Measurements from ENCODE around the gene CFAP74. TPM values are rescaled to one million over a fixed set of nuclear protein-coding genes. Genes with fewer than 3 reads are reported as not detected.
A peak's percentile ranks its signal among the peaks of the same experiment; 100 is the strongest.
"Not testable (repeated sequence)": the region's sequence is repeated elsewhere in the genome, so short reads cannot be mapped to it uniquely, and the experiment has no call there.

CFAP74 gene
- total RNA-seq, 2 experiments from 2014 or later = not detected

DNA sequence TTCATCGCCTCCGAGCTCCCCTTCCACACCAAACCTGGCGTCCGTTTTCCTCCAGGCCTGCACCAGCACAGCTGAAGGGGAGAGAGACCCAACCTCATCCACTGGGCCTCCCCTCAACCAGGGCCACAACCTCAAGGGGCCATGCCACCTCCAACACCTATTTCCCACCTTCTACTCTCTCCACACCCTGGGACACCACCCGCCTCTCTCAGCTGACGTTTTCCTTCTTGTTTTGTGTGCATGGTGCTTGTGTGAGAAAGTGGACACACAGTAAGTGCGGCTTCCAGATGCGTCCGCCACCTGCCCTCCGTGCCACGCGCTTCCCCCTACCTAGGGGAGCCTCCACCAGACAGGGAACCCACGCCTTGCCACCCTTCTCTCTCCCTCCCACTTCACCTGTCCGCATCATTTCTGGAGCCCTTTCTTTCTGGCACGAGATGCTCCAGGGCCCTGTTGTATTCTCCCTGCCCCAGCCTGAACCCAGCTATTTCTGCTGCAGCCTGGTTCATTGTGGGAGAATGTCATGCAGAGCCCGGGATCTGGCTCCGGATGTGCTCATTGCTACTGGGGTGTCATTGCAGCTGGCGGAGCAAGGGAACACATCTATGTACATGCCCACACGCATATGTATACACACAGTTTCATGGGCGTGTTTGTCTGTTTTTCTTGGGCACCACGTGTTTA, 111.4 kb downstream of the CFAP74 start:
- POLR2A ChIA-PET = interaction anchor here (0.6 to 1.5 kb wide), 9 partner anchors 9 to 116 kb away, joined by 3 to 8 read pairs (median 4); no protein-coding TSS in a partner anchor
- H3K27ac Mint-ChIP-seq = peak overlapping the region; percentile 76
- CTCF ChIA-PET = interaction anchor here (0.9 to 1.8 kb wide), 3 partner anchors 13 to 69 kb away, joined by 3 to 7 read pairs (median 7); no protein-coding TSS in a partner anchor
- DNase-seq = no peak
- H3K4me3 Mint-ChIP-seq = peak overlapping the region; percentile 83
- no peaks in the 10 kb centered on the region for H3K9me3 Mint-ChIP-seq
- peaks cover 6% of the 10 kb centered on the region for H3K27me3 Mint-ChIP-seq
- H3K4me1 Mint-ChIP-seq = peaks cover 44% of the 10 kb centered on the region
- H3K36me3 Mint-ChIP-seq (ENCODE audit: low read depth) = peaks cover 24% of the 10 kb centered on the region

DNA sequence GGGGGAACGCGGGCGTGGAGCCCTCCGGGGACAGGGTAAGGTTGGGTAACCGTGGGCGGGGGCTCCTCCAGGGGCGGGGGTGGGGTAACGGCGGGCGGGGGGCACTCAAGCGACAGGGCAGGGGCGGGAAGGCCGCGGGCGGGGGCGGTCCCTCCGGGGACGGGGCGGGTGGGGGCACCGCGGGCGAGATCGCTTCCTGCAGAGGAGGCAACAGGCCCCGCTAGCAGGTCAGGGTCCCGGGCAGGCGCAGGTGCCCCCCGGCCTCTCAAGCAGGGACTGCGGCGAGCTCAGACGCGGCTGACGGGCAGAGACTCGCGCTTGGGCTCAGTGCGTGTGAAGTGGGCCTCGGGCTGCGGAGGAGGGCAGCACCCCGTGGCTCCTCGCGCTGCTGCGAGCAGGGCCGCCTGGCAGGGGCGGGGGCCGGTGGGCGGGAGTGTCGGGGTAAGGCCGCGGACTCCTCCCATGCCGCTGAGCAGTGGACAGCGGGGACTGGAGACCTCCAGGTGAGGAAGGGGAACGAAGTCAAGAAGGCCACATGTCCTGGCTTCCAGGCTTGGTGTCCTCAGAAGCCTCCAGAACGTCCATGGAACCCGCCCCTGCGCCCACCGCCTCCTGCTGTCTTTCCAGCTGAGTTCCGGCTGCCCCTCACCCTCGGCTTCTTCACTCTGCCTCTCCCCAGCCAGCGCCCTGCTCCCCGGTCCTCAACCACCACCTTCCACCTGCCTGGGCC, 112.1 kb downstream of the CFAP74 start:
- Mint-ChIP-seq H3K4me3 (peak overlapping the region; percentile 83), H3K27me3 (peaks cover 6% of the 10 kb centered on the region), H3K9me3 (no peaks in the 10 kb centered on the region), H3K4me1 (peaks cover 48% of the 10 kb centered on the region), H3K36me3 (ENCODE audit: low read depth) (peaks cover 27% of the 10 kb centered on the region), H3K27ac (peak overlapping the region; percentile 76)
- ChIA-PET POLR2A (interaction anchor here (0.6 to 1.5 kb wide), 9 partner anchors 9 to 115 kb away, joined by 3 to 8 read pairs (median 4); no protein-coding TSS in a partner anchor), CTCF (interaction anchor here (0.9 to 1.8 kb wide), 3 partner anchors 14 to 68 kb away, joined by 3 to 7 read pairs (median 7); no protein-coding TSS in a partner anchor)
- peak; percentile 63 for DNase-seq

DNA sequence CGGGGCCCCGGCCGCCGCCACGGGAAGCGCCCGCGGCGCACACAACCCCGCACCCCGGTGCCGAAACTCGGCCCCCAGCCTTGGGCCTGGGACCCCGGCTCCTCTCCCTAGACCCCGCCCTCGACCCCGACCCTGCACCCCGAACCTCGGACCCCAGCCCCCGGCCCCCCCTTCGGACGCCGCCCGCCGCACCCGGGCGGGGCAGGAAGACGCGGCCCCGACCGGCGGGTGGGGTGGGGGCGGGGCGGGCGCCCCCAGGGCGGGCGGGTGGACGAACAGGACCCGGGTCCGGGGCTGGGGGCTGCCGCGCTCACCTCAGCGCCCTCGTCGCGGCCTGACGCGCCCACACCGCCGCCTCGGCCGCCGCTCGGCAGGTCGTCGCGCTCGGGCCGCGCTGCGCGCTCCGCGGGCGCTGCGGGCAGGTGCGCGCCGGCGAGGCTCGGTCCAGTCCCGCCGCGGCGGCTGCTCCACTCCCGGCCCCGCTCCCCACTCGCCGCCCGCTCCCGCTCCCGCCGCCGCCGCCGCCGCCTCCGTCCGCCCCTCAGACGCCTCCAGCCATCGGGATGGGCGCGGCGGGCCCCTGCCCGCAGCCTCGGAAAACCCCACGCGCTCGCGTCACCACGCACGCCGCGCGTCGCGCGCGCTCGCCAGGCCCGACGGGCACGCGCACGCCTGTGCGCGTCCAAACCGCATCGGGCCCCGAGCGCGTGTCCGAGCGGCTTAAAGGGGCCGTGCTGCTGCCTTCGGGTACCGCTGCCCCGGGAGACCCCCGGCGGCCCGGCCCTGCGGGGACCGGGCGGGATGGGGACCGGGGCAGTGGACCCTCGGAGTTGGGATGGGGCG, 112.9 kb downstream of the CFAP74 start, which contains the start of gene GNB1:
TSS of gene GNB1 (minus strand) at position 582 of the 843 bp plus-strand sequence. CDS start 65,634 bp downstream, outside the sequence.
- Mint-ChIP-seq H3K9me3 (no peaks in the 10 kb centered on the region), H3K27ac (peak within 1 kb of the TSS; percentile 85), H3K4me1 (peaks cover 48% of the 10 kb centered on the region), H3K36me3 (ENCODE audit: low read depth) (peaks cover 31% of the 10 kb centered on the region), H3K27me3 (peaks cover 1% of the 10 kb centered on the region), H3K4me3 (peak within 1 kb of the TSS; percentile 83)
- ChIA-PET POLR2A (interaction anchor here (1.1 to 1.5 kb wide), 3 partner anchors 8 to 111 kb away, joined by 4 to 8 read pairs (median 4); no protein-coding TSS in a partner anchor), CTCF (interaction anchor here (1.8 kb wide), 1 partner anchor 18 kb away, joined by 7 read pairs; no protein-coding TSS in a partner anchor)
- peak; percentile 89 for DNase-seq

GRCh38 chr1:1889847-1890505, 113.6 kb downstream of the CFAP74 start:
- DNase-seq = peak; percentile 47
- Mint-ChIP-seq H3K27ac (peak overlapping the region; percentile 82), H3K9me3 (no peaks in the 10 kb centered on the region), H3K36me3 (ENCODE audit: low read depth) (peaks cover 31% of the 10 kb centered on the region), H3K4me3 (peak overlapping the region; percentile 82), H3K4me1 (peaks cover 46% of the 10 kb centered on the region), H3K27me3 (no peaks in the 10 kb centered on the region)
- POLR2A ChIA-PET = interaction anchor here (1.1 to 5.0 kb wide), 7 partner anchors 8 to 166 kb away, joined by 3 to 29 read pairs (median 10); partner anchors contain the start of genes CDK11A and NADK
- CTCF ChIA-PET = interaction anchor here (0.8 kb wide), 1 partner anchor 31 kb away, joined by 3 read pairs; no protein-coding TSS in a partner anchor

DNA sequence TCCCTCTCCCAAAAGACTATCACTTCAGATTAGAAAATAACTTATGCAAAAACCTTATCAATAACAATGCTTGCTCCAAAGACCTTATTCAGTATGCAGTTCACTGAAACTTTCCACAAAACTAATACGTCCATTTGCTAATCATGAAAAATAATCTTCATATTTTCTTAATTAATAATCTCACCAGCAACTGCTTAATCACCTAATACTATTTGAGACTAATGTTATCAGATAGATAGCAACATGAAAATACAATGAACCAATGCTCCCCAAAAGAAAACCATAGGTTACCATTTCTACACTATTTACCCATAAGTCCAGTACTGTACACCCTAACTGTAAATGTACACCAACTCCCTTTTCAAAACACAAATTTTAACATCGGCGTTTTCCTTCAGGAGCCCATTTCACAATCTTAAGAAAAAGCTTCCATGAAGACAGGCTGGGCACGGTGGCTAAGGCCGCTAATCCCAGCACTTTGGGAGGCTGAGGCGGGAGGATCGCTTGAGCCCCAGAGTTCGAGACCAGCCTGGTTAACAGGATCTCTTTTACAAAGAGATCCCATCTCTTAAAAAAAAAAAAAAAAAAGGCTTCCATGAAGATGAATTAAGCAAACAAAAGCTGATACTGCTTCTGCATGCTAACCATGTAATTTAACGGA, 114.4 kb downstream of the CFAP74 start:
- Mint-ChIP-seq H3K4me1 (peaks cover 41% of the 10 kb centered on the region), H3K9me3 (no peaks in the 10 kb centered on the region), H3K36me3 (ENCODE audit: low read depth) (peaks cover 32% of the 10 kb centered on the region), H3K4me3 (peak overlapping the region; percentile 82), H3K27ac (peak overlapping the region; percentile 76), H3K27me3 (no peaks in the 10 kb centered on the region)
- no peak for DNase-seq
- POLR2A ChIA-PET = interaction anchor here (1.0 to 5.0 kb wide), 9 partner anchors 9 to 165 kb away, joined by 3 to 29 read pairs (median 10); partner anchors contain the start of genes CDK11A and NADK
- CTCF ChIA-PET = interaction anchor here (0.6 to 0.8 kb wide), 2 partner anchors 31 to 53 kb away, joined by 3 read pairs; no protein-coding TSS in a partner anchor

GRCh38 chr1:1883890-1884289, 119.7 kb downstream of the CFAP74 start:
- H3K9me3 Mint-ChIP-seq, DNase-seq, H3K27me3 Mint-ChIP-seq, H3K4me3 Mint-ChIP-seq, H3K27ac Mint-ChIP-seq: not testable (repeated sequence)
- ChIA-PET POLR2A (interaction anchor here (1.4 to 1.6 kb wide), 2 partner anchors 8 to 18 kb away, joined by 3 to 4 read pairs; no protein-coding TSS in a partner anchor), CTCF (interaction anchor here (0.6 to 1.2 kb wide), 4 partner anchors 12 to 117 kb away, joined by 3 to 7 read pairs (median 4); no protein-coding TSS in a partner anchor)
- H3K4me1 Mint-ChIP-seq = peaks cover 58% of the 10 kb centered on the region
- H3K36me3 Mint-ChIP-seq (ENCODE audit: low read depth) = peaks cover 39% of the 10 kb centered on the region

GRCh38 chr1:1883092-1883873, 120.3 kb downstream of the CFAP74 start:
- POLR2A ChIA-PET = interaction anchor here (1.2 to 1.6 kb wide), 3 partner anchors 8 to 18 kb away, joined by 3 to 4 read pairs (median 3); no protein-coding TSS in a partner anchor
- CTCF ChIA-PET = interaction anchor here (0.6 to 1.2 kb wide), 4 partner anchors 12 to 117 kb away, joined by 3 to 7 read pairs (median 4); no protein-coding TSS in a partner anchor
- peaks cover 41% of the 10 kb centered on the region for H3K36me3 Mint-ChIP-seq (ENCODE audit: low read depth)
- H3K9me3 Mint-ChIP-seq = no peaks in the 10 kb centered on the region
- no peak for DNase-seq
- peaks cover 58% of the 10 kb centered on the region for H3K4me1 Mint-ChIP-seq
- H3K27me3 Mint-ChIP-seq = no peaks in the 10 kb centered on the region
- no peak overlapping the region for H3K27ac Mint-ChIP-seq
- no peak overlapping the region for H3K4me3 Mint-ChIP-seq

DNA sequence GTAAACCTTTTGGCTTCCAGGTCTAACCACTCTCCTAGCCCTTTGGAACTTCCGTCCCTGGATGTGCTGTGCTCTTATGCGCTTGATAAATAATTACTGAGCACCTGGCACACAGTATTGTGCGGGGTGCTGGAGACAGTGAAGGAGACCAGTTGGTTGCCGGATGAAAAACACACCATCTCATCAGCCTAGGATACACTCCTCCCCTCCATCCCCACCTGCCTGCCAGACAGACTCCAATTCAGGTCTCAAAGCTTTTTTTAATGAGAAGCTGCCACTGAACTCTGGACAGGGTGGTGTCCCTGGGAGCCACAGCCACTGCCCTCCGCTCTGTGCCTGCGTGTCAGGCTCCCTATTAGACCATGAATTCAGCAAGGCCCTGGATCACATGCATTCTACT, 121.9 kb downstream of the CFAP74 start:
- Mint-ChIP-seq H3K36me3 (ENCODE audit: low read depth) (peaks cover 39% of the 10 kb centered on the region), H3K4me1 (peaks cover 54% of the 10 kb centered on the region), H3K27ac (no peak overlapping the region)

DNA sequence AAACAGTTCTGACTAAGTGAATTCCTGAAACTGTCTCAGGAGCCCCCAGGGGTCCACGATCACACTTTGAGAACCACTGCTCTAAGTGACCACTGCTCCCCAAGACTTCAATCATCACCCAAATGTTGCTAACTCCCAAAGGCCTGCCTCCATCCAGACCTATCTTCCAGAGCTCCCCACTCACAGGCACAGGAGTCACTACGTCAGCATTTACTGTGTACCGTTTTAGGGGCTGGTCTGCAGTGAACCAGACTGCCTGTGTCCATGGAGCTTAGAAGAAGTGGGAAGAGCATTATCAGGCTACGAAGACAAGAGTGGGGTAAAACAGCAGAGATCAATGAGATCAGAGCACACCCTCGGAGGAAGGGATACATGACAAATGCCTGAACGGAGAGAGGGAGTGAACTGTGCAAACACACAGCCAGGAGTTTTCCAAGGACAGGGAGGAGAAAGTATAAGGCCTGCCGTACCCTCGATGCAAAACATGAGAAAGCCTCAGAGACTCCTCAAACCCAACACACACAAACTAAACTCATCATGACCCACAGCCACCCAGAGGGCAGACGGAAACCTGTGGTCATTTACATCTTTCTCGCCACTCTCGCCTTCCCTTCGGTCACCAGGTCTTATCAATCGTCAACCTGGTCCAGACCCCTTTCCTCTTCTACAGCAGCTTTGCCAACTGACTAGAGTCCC, 122.8 kb downstream of the CFAP74 start:
- no peak overlapping the region for H3K27ac Mint-ChIP-seq
- H3K9me3 Mint-ChIP-seq = no peaks in the 10 kb centered on the region
- peaks cover 59% of the 10 kb centered on the region for H3K4me1 Mint-ChIP-seq
- no peak for DNase-seq
- CTCF ChIA-PET = no interaction called here
- H3K27me3 Mint-ChIP-seq = no peaks in the 10 kb centered on the region
- H3K4me3 Mint-ChIP-seq = no peak overlapping the region
- POLR2A ChIA-PET = interaction anchor here (0.6 to 1.3 kb wide), 5 partner anchors 8 to 114 kb away, joined by 3 to 4 read pairs (median 3); no protein-coding TSS in a partner anchor
- peaks cover 44% of the 10 kb centered on the region for H3K36me3 Mint-ChIP-seq (ENCODE audit: low read depth)

More for the DNA sequence above, 121.9 kb downstream of the CFAP74 start:
- ChIA-PET POLR2A (interaction anchor here (1.0 to 1.3 kb wide), 3 partner anchors 10 to 17 kb away, joined by 3 read pairs; no protein-coding TSS in a partner anchor), CTCF (no interaction called here)
- no peaks in the 10 kb centered on the region for H3K9me3 Mint-ChIP-seq
- DNase-seq = no peak
- no peak overlapping the region for H3K4me3 Mint-ChIP-seq
- H3K27me3 Mint-ChIP-seq = no peaks in the 10 kb centered on the region

DNA sequence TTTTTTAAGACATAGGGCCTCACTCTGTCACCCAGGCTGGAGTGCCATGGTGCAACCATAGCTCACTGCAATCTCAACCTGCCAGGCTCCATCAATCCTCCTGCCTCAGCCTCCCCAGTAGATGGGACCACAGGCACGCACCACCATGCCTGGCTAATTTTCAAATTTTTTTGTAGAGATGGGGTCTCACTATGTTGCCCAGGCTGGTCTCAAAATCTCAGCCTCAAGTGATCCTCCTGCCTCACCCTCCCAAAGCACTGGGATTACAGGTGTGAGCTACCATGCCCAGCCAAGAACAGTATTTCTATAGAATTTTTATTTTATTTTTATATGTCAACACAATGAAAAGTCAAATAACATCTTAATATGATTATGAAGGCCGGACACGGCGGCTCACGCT, 123.6 kb downstream of the CFAP74 start:
- ChIA-PET POLR2A (interaction anchor here (0.6 to 1.2 kb wide), 3 partner anchors 9 to 114 kb away, joined by 3 to 4 read pairs (median 3); no protein-coding TSS in a partner anchor), CTCF (no interaction called here)
- H3K4me3 Mint-ChIP-seq = no peak overlapping the region
- H3K27ac Mint-ChIP-seq = no peak overlapping the region
- H3K27me3 Mint-ChIP-seq = no peaks in the 10 kb centered on the region
- H3K36me3 Mint-ChIP-seq (ENCODE audit: low read depth) = peaks cover 53% of the 10 kb centered on the region
- peaks cover 65% of the 10 kb centered on the region for H3K4me1 Mint-ChIP-seq
- DNase-seq = no peak
- H3K9me3 Mint-ChIP-seq = no peaks in the 10 kb centered on the region

All from activated CD4-positive, alpha-beta memory T cell treated with anti-CD3 and anti-CD28 coated beads, Interleukin-2, amount 10 ng/mL, durations not matched to agents 7 days and 5 days (primary cell).